ENCODE results near the gene FKBP1B.

DNA sequence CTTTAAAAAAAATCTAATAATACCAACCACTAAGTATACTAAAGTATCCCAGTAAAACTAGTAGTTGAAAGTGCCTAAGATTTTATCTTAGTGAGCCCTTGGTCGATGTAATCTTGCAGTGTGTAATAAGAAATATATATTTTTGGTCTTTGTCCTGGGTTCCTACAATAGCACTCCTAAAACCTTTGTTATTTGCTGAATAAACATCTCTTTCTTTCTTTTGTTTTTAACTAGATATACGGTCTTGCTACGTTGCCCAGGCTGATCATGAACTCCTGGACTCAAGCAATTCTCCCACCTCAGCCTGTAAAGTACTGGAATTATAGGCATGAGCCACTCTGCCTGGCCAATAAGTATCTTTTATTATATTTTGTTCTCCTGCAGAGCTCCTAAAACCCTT lies 37.5 kb downstream of the FKBP1B start:
- TF ChIP-seq, protein P1, sequence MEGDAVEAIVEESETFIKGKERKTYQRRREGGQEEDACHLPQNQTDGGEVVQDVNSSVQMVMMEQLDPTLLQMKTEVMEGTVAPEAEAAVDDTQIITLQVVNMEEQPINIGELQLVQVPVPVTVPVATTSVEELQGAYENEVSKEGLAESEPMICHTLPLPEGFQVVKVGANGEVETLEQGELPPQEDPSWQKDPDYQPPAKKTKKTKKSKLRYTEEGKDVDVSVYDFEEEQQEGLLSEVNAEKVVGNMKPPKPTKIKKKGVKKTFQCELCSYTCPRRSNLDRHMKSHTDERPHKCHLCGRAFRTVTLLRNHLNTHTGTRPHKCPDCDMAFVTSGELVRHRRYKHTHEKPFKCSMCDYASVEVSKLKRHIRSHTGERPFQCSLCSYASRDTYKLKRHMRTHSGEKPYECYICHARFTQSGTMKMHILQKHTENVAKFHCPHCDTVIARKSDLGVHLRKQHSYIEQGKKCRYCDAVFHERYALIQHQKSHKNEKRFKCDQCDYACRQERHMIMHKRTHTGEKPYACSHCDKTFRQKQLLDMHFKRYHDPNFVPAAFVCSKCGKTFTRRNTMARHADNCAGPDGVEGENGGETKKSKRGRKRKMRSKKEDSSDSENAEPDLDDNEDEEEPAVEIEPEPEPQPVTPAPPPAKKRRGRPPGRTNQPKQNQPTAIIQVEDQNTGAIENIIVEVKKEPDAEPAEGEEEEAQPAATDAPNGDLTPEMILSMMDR (IDR thresholded peaks at IDR 0.05) = no peak
- no peak for TF ChIP-seq POLR2A (IDR thresholded peaks at IDR 0.05)
